GM19043 (cell line): ENCODE measurements around the gene FOXP1.

Experiments
- ATAC-seq: cut with Tn5 transposase; IDR thresholded peaks from one replicate; pipeline ENCODE4 v1.9.1; 2021; ENCODE audit warnings: low read depth; ENCODE audit not compliant: unreplicated experiment

Gene FOXP1

DNA sequence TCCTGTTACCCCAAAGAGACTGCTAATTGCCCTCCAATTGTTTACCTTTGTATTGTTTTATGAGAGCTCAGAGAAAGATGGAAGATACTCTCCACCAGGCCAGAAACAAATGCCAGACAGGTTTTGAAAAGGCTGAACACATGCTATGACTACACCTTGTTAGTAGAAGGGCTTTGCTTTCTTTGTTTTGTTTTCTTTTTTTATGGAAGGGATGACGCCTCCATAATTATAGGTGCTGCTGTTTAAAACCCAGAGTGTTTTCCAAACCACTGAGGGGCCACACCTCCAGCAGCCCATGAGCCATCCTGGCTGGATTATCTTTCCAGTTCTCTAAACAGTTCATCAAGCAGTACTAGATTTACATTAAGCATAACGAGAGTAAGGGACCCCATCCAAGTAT, 5.6 kb upstream of the FOXP1 start:
- ATAC-seq = no peak

DNA sequence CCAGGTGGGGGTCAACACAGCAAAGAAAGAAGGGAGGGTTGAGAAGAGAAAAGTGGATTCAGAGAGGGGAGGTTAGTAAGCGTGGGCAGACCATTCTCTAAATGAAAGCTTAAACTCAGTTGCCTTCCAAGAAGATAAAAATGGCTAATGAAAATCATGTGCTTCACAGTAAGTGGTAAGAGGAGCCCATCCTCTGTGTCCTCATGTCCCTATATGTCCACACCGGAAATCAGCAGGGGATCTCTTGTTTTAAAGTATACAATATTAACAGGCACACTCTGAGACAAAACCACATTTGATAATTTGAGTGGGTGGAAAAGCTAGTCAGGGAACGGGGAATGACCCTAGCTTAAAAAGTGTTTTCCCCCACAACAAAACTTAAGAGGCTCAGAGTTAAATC, 4.4 kb upstream of the FOXP1 start:
- no peak for ATAC-seq

DNA sequence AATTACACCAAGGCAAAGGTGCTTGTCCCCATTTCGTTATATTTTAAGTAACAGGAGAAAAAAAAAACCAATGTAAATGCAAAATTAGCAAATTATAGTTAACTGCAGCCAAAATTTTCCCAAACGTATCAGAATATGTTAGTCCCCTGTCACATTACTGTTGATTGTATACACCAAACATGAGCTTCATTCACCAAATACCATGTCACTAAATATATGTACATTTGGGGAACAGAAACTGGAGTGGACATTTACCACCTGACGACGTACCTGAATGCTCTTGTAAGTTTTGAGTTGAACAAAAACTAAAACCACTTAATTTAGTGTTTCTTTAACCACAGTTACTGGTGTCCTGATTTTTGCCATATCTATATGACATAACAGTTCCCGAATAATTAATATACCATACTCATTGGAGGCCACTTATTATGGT, 3.3 kb upstream of the FOXP1 start:
- ATAC-seq = no peak

DNA sequence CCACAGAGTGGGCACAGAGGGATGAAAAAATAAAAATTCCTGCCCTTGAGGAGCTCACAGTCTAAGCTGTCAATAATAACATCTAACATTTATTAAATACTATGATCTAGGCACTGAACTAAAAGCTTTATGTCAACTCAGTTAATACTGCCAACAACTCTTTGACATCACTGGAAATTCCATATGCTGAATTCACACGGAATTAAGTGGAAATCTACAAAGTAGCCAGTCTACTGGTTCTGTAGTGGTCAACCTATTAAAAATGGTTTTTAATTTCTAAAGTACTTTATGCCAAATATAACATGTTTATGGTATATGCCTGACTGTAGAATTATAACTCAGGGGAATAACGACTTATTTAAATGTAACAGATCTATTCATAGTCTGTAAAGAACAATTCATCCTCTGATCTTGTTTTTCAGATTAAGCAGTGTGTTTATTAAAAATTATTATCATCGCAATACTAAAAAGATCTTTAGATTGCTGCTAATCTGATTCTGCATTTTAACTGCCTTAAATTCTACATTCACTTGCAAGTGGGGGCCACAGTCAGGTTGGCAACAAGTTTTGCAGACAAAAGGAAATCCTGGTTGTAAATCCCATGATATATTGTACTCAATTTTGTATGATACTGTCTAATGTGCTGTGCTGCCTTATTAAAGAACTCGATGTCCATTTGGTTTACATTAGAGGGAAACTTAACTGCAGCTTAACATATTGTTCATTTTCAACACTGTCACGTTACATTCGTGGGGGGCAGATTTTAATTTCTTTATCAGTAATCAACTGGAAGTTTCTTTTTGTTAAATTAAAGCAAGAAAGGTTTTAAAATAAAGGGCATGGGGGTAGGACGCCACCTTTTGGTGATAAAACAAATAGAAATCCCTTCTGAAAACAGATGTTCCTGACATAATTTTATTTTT, 2.6 kb upstream of the FOXP1 start:
- no peak for ATAC-seq

- ATAC-seq = no peak
These were observed 1.6 kb upstream of the FOXP1 start for GRCh38 chr3:71585131-71585530.

- ATAC-seq = no peak
These were observed 975 bp upstream of the FOXP1 start for GRCh38 chr3:71584394-71585011.

GRCh38 chr3:71582612-71583565, 639 bp downstream of the FOXP1 start:
- no peak for ATAC-seq

- ATAC-seq = no peak
These were observed 1.4 kb downstream of the FOXP1 start for GRCh38 chr3:71582036-71582611.

DNA sequence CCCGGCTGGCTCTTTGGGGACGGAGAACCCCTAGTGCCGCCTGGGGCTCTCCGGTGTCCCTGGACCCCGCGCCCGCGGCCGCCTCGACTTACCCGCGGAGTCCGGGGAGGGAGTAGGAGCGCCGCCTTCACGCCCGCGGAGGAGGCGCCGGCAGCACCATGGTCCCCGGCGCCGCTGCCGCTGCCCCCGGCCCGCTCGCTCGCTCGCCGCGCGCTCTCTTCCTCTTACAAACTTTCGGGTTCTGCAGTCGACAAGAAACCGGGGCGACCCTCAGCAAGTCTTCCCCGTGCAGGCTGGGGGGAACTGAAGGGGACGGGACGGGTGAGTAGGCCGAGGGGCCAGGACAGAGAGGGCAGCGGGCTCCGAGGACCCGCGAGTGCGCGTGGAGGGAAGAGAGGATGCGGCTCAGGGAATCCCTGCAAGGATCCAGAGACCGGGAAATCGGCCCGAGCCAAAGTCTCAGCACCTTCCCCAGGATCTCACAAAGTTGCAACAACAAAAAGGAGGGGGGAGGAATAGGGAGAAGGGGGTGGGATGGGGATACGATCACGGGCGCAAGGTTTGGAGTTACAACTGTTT, 2.0 kb downstream of the FOXP1 start:
- ATAC-seq = no peak

GRCh38 chr3:71580636-71581456, 2.7 kb downstream of the FOXP1 start:
- ATAC-seq = no peak

DNA sequence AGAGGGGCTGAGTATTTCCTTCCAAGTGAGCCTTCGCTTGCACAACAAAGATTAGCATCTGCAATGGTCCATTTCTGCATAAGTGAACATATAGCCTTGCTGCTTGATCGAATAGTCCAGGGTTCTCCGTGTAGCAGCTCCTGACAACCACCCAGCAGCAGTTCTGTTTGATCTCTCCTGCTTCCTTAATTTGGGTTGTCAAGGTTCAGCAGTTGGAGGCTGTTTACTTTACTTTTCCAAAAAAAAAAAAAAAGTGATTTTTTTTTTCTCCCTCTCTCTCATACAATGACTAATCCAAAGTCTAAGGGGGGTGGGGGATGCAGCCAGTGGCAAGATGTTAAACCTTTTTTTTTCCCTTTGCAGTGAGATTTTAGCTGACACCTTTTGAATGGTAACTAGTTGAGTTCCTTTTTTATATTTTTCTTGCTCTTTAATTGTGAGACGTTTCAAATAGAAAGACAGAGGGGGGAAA, 3.6 kb downstream of the FOXP1 start:
- no peak for ATAC-seq

- no peak for ATAC-seq
These were observed 4.1 kb downstream of the FOXP1 start for GRCh38 chr3:71579326-71579934.

DNA sequence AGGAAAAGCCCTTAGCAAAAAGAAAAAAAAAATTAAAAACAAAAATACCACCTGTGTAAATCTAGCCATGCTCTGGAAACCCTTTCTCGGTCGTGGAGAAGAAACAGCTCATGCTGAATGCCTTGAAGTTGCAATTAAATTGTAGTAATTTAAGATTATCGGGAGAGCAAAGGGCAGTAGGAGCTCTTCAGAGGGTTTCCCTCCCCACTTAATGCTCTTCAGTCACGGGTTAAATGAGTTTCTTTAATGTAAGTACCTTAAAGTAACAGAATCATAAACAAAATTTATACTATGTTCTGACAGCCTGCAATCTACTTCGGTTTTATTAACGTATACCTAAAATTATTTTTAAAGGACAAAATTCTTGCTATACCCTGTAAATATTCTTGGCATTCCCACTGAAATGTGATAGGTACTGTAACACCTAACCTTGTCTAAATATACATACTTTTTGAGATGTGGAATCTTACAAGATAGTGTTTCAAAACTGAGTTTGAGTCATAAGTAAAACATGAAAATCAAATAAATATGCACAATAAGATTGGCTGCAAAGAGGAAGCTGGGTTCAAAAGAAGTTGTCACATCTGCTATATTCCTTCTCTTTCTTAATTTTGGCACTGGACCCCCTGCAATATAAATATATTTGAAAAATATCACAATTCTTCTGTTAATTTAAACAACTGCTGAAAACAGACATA, 5.3 kb downstream of the FOXP1 start:
- no peak for ATAC-seq

GRCh38 chr3:71577011-71577410, 6.5 kb downstream of the FOXP1 start:
- ATAC-seq = no peak

- ATAC-seq = no peak
These were observed 8.1 kb downstream of the FOXP1 start for GRCh38 chr3:71575433-71575832.

GRCh38 chr3:71573181-71573580, 10.3 kb downstream of the FOXP1 start:
- ATAC-seq = no peak

DNA sequence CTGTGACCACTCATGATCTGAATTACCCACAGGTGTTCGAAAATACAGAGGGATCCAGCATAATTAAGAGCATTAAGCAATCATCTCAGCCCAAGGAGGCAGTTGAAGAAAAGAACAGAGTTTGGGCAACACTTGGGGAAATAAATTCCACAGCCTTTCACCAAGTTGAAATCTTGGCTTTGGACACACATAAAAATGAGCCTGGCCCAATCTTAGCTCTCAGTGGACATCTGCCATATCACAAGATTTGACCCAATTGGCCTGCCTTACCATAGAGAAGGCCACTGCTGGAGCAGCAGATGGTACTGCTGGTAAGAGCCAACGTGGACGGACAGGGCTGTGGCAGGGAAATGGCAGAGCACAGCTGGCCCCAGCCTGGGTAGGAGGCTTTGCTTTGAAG, 13.0 kb downstream of the FOXP1 start:
- no peak for ATAC-seq

DNA sequence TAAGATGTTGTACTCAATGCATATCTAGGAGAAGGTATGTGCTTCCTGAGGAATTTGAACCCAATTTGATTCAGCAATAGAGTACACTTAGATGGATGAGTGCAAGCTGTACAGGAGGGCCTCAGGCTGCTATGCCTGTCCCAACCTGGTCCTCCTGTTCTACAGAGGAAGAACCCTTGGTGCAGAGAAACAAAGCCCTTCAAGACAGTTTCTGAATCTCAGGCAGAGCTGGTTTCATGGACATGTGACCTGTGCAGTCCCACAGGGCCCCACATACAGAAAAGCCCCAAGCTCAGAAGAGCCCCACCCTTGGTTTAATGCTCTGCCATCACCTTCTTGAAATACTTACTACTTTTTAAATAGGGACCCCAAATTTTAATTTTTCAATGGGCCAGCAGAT, 15.3 kb downstream of the FOXP1 start:
- ATAC-seq = no peak
